ENCODE results near the gene PCBD2. TPM values are rescaled to one million over a fixed set of nuclear protein-coding genes. Genes with fewer than 3 reads are reported as not detected.
A peak's percentile ranks its signal among the peaks of the same experiment; 100 is the strongest.

Gene PCBD2
- polyA plus RNA-seq, 3 donors, result 9.0 to 12.6 (median 9.0) TPM

DNA sequence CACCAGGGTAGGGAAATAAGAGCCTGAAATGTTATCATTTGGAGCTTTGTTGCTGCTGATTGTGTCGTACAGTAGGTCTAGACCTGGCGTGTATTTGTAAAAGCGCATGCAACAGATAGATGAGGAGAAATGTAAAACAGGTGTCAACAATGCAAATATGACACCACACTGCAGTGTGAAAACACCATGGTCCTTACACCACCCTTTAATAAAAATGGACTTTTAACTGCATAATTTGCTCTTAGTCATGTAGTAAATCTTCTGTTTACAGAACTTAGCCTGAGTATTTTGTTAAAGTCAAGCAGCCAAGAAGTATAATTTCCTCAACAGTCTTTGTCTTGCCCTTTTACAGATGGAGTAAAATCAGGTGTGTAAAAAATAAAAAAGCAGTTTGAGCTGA, 13.9 kb downstream of the PCBD2 start:
- Histone ChIP-seq H4K20me1 (ENCODE audit: insufficient read depth, low read length) (peaks cover 8% of the 10 kb centered on the region), H3K4me2 (replicated peaks; ENCODE audit: extremely low read depth, low read length, poor library complexity, severe bottlenecking) (no peak overlapping the region), H3K79me2 (ENCODE audit: insufficient read depth, low read length) (peaks cover 4% of the 10 kb centered on the region), H3K27me3 (ENCODE audit: control insufficient read depth in 2 of 2, insufficient read depth in 2 of 2, low read length in 2 of 2) (no peaks in the 10 kb centered on the region), H3K9ac (ENCODE audit: insufficient read depth, low read length, poor library complexity, severe bottlenecking) (no peak overlapping the region), H3K9me3 (replicated peaks in 1 of 2; ENCODE audit: control insufficient read depth in 1 of 2, insufficient read depth in 1 of 2, low read length in 2 of 2) (no peaks in the 10 kb centered on the region), H3K4me3 (replicated peaks in 1 of 3; ENCODE audit: low read depth in 2 of 3, low read length in 3 of 3) (no peak overlapping the region), H3K27ac (ENCODE audit: low read depth in 1 of 2, low read length in 2 of 2) (no peak overlapping the region), H3K36me3 (replicated peaks in 1 of 2; ENCODE audit: control insufficient read depth in 1 of 2, insufficient read depth in 2 of 2, low read length in 2 of 2) (peaks cover 44 to 58% of the 10 kb centered on the region in 2 donors), H3K4me1 (ENCODE audit: control insufficient read depth in 1 of 2, insufficient read depth in 2 of 2, low read length in 2 of 2) (no peaks in the 10 kb centered on the region), H2AFZ (ENCODE audit: insufficient read depth, low read depth, low read length, poor library complexity, severe bottlenecking) (no peak overlapping the region)
- H3K27ac Mint-ChIP-seq, result peak overlapping the region in 1 of 7 donors; percentile 26
- no peaks in the 10 kb centered on the region for H3K9me3 Mint-ChIP-seq
- intact Hi-C loops (cut with micrococcal nuclease), result loop anchor here in 1 of 2 donors (10.0 kb wide), 1 partner anchor 236 kb away; no protein-coding TSS in a partner anchor
- H3K36me3 Mint-ChIP-seq, result peaks cover 43 to 51% of the 10 kb centered on the region in 2 donors
- no peaks in the 10 kb centered on the region for H3K4me1 Mint-ChIP-seq
- no peak for DNase-seq
- H3K27me3 Mint-ChIP-seq (ENCODE audit: low read depth in 3 of 3), result no peaks in the 10 kb centered on the region
- TF ChIP-seq, protein P1, sequence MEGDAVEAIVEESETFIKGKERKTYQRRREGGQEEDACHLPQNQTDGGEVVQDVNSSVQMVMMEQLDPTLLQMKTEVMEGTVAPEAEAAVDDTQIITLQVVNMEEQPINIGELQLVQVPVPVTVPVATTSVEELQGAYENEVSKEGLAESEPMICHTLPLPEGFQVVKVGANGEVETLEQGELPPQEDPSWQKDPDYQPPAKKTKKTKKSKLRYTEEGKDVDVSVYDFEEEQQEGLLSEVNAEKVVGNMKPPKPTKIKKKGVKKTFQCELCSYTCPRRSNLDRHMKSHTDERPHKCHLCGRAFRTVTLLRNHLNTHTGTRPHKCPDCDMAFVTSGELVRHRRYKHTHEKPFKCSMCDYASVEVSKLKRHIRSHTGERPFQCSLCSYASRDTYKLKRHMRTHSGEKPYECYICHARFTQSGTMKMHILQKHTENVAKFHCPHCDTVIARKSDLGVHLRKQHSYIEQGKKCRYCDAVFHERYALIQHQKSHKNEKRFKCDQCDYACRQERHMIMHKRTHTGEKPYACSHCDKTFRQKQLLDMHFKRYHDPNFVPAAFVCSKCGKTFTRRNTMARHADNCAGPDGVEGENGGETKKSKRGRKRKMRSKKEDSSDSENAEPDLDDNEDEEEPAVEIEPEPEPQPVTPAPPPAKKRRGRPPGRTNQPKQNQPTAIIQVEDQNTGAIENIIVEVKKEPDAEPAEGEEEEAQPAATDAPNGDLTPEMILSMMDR (IDR thresholded peaks at IDR 0.05), result no peak
- H3K4me3 Mint-ChIP-seq, result no peak overlapping the region
- WGBS (ENCODE audit: insufficient coverage), result no CpG with 5 or more reads among the region's 3 CpGs

DNA sequence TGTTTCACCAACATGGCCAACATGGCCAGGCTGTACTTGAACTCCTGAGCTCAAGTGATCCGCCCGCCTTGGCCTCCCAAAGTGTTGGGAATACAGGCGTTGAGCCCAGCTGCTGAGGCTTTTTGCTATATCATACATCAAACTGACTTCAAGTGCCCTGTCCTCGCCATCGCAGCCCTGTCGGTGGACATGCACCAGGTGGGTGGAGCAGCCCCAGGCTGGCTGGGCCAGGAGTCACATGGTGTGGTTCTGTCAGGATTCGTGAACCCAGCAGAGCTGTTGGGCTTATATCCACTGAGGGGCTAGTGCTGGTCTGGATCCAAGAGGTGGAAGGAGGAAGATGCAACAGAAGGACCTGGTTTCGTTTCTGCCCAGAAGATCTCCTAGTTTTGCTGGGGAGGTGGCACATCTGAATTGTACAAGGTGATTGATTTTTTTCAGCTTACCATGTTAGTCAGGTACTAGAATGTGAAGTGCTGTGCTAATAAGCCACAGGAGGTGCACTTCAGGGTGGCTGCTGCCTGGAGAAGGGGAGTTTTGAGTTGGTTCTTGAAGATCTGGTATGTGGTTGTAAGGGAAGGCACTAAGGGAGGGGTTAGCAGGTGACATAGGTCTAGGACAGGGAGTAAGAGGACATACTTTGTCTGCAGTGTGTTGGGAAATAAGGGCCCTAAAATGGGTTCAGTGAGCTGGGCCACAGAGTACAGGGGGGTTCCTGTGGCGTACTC, 16.1 kb downstream of the PCBD2 start:
- Mint-ChIP-seq H3K4me3 (no peak overlapping the region), H3K9me3 (no peaks in the 10 kb centered on the region), H3K27ac (peak overlapping the region in 2 of 7 donors; percentile 13 to 61), H3K4me1 (no peaks in the 10 kb centered on the region), H3K27me3 (ENCODE audit: low read depth in 3 of 3) (no peaks in the 10 kb centered on the region), H3K36me3 (peaks cover 43 to 45% of the 10 kb centered on the region in 2 donors)
- WGBS (ENCODE audit: insufficient coverage), result 96% methylated on average over 8 of the region's 9 CpGs
- TF ChIP-seq, protein P1 (IDR thresholded peaks at IDR 0.05), result no peak
- H3K27me3 ChIP-seq (ENCODE audit: control insufficient read depth in 2 of 2, insufficient read depth in 2 of 2, low read length in 2 of 2), result no peaks in the 10 kb centered on the region
- intact Hi-C loops (cut with micrococcal nuclease), result no loop called here
- H4K20me1 ChIP-seq (ENCODE audit: insufficient read depth, low read length), result peaks cover 8% of the 10 kb centered on the region
- H3K9me3 ChIP-seq (replicated peaks in 1 of 2; ENCODE audit: control insufficient read depth in 1 of 2, insufficient read depth in 1 of 2, low read length in 2 of 2), result no peaks in the 10 kb centered on the region
- H3K4me1 ChIP-seq (ENCODE audit: control insufficient read depth in 1 of 2, insufficient read depth in 2 of 2, low read length in 2 of 2), result no peaks in the 10 kb centered on the region
- no peak overlapping the region for H3K4me2 ChIP-seq (replicated peaks; ENCODE audit: extremely low read depth, low read length, poor library complexity, severe bottlenecking)
- DNase-seq, result no peak
- H3K4me3 ChIP-seq (replicated peaks in 1 of 3; ENCODE audit: low read depth in 2 of 3, low read length in 3 of 3), result no peak overlapping the region
- no peak overlapping the region for H2AFZ ChIP-seq (ENCODE audit: insufficient read depth, low read depth, low read length, poor library complexity, severe bottlenecking)
- H3K79me2 ChIP-seq (ENCODE audit: insufficient read depth, low read length), result peaks cover 4% of the 10 kb centered on the region
- H3K36me3 ChIP-seq (replicated peaks in 1 of 2; ENCODE audit: control insufficient read depth in 1 of 2, insufficient read depth in 2 of 2, low read length in 2 of 2), result peaks cover 23 to 40% of the 10 kb centered on the region in 2 donors
- H3K27ac ChIP-seq (ENCODE audit: low read depth in 1 of 2, low read length in 2 of 2), result no peak overlapping the region
- H3K9ac ChIP-seq (ENCODE audit: insufficient read depth, low read length, poor library complexity, severe bottlenecking), result no peak overlapping the region

All from CD14-positive monocyte (primary cell).